IPS-11a (cell line): ENCODE data around the gene FAM118A.
"Not testable (repeated sequence)": the region's sequence is repeated elsewhere in the genome, so short reads cannot be mapped to it uniquely, and the experiment has no call there.

Experiments used
- H3K4me3 ChIP-seq: one replicate; pipeline ENCODE4 v1.5.1; 2013; ENCODE audit warnings: low read depth, low read length, control low read depth

Gene FAM118A

DNA sequence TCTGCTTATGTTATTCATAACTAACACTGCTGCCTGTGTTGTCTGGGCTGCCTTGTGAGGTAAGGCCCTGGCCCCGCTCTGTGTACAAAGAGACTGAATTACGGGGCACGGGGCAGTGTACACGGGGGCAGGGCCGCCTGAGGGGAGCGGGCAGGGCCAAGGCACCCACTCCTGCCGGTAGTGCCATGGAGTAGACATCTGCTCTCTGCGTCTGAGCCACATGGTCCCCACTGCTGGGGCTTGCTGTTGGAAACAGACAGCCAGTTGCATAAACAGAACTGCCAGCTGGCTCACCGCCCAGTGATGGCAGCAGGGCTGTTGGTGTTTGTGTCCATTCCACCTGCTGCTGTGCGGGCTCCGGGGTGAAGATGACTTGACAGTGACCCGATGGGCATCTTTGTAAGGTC lies 19.8 kb downstream of the FAM118A start:
- no peak overlapping the region for H3K4me3 ChIP-seq

DNA sequence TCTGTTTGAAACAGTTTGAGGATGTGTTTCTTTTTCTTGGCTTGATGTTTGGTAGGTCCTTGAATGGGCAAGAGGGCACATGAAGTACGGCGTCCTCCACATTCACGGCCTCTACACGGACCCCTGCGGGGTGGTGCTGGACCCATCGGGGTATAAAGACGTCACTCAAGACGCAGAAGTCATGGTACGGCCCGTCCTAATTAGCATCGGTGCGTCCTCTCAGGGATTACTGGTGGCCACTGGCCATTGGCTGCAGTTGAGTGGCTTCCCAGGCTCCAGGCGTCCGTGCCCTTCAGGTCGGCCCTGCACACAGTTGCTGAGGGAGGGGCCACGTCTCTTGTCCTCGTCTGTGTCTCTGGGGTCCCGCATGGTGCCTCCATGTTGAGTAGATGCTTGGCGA lies 20.8 kb downstream of the FAM118A start:
- no peak overlapping the region for H3K4me3 ChIP-seq

DNA sequence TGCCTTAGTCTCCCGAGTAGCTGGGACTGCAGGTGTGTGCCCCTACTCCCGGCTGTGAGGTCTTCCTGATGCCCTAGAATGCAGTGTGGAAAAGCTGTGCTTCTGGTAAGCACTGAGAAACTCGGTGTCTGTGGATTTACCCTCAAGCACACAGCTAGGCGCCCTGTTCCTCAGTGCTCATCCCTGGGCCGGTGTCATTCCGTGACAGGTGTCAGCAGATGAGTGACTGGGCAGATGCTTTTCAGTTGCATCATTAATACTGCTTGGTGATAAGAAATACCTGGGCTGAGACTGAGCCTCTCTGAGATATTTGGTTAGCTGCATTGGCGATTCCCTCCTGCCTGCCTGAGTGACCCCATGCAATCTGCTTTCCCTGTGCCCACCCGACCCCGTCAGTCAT lies 21.8 kb downstream of the FAM118A start:
- H3K4me3 ChIP-seq, result no peak overlapping the region

DNA sequence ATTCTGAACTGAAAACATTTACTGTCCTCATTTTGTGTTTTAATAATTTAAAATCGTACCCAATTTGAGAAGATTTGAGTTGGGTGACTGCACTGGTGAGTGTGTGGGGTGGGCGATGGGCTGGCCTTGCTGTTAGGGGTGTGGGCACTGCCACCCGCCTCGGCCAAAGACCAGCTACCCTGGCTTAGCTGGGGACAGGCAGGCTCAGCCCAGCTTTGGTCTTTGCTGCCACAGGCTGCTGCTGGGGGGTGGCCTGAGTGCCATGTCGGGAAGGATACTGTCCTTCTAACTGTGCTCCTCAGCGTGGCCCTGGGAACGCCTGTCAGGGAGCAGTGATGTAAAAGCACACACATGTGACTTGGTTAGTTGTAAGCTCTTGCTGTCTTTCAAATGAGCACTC lies 22.3 kb downstream of the FAM118A start:
- H3K4me3 ChIP-seq, result no peak overlapping the region

DNA sequence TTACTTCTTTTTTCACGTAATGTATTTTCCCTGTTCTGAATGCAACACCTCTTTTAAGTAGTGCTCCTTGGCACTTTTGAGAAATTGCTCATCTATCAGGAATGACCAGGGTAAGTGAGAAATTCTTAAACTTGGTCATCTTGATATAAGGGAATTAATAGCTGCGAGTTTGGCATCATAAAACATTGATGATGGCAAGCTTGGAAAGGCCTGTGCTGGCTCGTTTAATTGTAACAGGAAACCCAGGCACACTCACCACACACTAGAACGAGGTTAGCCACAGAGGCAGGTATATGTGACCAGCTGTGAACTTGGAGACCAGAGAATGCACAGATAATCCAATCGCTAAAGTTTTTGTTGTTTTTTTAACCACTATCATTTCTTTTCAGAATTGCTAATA lies 24.3 kb downstream of the FAM118A start:
- H3K4me3 ChIP-seq, result no peak overlapping the region

GRCh38 chr22:45334528-45334927 lies 24.8 kb downstream of the FAM118A start:
- H3K4me3 ChIP-seq, result no peak overlapping the region

- H3K4me3 ChIP-seq, result no peak overlapping the region
These were observed 25.5 kb downstream of the FAM118A start for GRCh38 chr22:45335021-45335818.

GRCh38 chr22:45335854-45336522 lies 26.3 kb downstream of the FAM118A start:
- no peak overlapping the region for H3K4me3 ChIP-seq

DNA sequence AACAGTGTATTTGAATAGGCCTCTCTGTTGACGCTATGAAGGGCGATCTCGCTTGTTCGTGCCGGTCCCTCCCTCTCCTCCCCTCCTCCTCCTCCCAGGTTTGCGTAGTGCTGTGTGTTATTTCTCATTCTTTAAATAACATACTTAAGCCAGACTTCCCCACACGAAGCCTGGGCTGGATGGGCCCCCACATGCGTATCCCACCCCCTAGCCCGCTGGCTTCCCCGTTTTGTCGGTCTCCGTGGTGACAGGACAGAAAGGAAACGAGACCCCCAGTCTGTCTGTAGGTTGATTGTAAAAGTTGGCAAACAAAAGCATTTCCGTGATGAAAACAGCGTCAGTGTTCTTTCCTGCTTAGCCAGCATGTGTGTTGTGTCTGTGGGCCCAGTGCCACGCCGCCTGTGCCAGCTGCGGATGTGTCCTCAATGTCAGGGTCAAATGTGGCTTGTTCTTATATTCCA lies 27.3 kb downstream of the FAM118A start:
- no peak overlapping the region for H3K4me3 ChIP-seq

DNA sequence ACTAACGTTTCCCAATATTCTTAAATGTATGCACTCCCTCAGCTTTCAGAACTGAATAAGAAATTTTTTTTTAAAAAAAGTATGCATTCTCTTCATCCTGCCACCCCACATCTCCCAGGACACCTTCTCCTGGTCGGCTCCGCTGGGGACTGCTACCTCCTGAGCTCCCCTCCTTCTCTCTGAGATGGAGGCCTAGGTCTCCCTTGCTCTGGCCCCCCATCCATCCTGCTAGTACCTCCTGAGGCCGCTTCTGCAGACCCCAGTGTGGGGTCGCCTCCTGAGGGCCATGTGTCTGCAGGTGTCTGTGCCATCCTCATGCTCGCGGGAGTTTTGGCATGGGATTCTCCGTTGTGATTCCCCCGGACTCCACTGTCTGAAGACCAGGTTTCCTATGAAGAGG lies 27.8 kb downstream of the FAM118A start:
- no peak overlapping the region for H3K4me3 ChIP-seq

GRCh38 chr22:45338795-45339194 lies 29.1 kb downstream of the FAM118A start:
- no peak overlapping the region for H3K4me3 ChIP-seq

- H3K4me3 ChIP-seq, result no peak overlapping the region
These were observed 30.6 kb downstream of the FAM118A start for GRCh38 chr22:45340323-45340722.

DNA sequence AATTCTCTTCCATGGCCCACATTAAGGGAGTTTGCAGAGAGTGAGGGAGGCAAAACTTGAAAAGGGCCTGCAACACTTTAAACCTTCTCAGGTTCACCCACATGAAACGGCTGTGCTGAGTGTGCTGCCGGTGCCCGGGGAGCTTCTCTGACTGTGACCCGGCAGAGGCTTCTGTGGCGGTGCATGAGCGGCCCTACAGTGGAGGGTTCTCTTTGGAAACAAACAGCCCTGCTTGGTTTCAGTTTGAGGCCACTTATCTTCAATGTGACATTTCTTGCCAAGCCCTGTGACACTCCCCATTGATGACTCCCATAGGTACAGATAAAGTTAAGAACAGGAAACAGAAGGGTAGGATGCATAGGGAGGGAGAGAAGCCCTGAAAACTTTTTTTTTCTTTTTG lies 31.8 kb downstream of the FAM118A start:
- no peak overlapping the region for H3K4me3 ChIP-seq

- no peak overlapping the region for H3K4me3 ChIP-seq
These were observed 33.4 kb downstream of the FAM118A start for GRCh38 chr22:45343143-45343542.

GRCh38 chr22:45344334-45344733 lies 34.6 kb downstream of the FAM118A start:
- no peak overlapping the region for H3K4me3 ChIP-seq

DNA sequence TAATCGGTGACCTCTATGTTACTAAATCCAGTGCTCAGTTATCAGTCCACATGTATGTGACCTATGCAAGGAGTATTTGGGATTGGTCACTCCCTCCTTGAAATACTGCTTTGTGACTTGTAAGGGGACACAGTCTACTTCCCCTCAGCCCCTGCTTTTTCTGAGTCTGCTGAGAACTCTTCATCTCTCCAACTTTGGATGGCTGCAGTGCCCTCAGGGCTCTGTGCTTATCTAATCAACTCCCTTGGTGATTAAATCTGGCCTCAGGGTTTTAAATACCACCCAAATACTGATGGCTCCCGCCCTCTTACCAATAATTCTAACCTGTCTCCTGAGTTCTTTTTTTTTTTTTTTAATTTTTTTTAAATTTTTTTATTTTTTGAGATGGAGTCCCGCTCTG lies 40.2 kb downstream of the FAM118A start:
- H3K4me3 ChIP-seq, result no peak overlapping the region

- H3K4me3 ChIP-seq, result no peak overlapping the region
These were observed 42.2 kb downstream of the FAM118A start for GRCh38 chr22:45351956-45352355.

GRCh38 chr22:45352757-45353156 lies 43.0 kb downstream of the FAM118A start:
- not testable (repeated sequence) for H3K4me3 ChIP-seq

GRCh38 chr22:45353786-45354185 lies 44.1 kb downstream of the FAM118A start:
- H3K4me3 ChIP-seq, result no peak overlapping the region

DNA sequence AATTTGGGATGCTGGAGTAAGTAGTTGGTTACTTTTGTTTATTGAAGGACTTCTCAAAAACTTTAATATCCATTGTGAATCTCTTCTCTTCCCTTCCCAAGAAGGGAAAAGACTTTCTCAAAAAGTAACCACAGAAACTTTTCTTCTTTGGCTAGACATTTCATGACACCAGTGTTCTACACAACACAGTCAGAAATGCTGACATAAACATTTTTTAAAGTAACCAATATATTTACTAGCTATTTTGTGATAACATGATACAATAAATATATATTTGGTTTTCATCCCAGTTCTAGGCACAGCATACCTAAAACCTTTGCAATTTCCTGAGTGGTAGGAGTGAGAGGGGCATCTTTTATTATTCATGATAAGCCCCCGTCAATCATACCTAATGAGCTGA lies 47.8 kb downstream of the FAM118A start:
- H3K4me3 ChIP-seq, result no peak overlapping the region

- no peak overlapping the region for H3K4me3 ChIP-seq
These were observed 48.4 kb downstream of the FAM118A start for GRCh38 chr22:45358127-45358526.

- no peak overlapping the region for H3K4me3 ChIP-seq
These were observed 49.9 kb downstream of the FAM118A start for GRCh38 chr22:45359627-45360026.
